GM12864 (cell line): ENCODE data around the gene KRTAP10-9.
"Not testable (repeated sequence)": the region's sequence is repeated elsewhere in the genome, so short reads cannot be mapped to it uniquely, and the experiment has no call there.

Experiments used
- DNase-seq: peaks from one replicate; pipeline ENCODE4 v3.0.0-alpha.2; 2011; ENCODE audit warnings: low read depth
- H3K4me3 ChIP-seq: 2 replicates; pipeline ENCODE4 v1.5.1; 2011; ENCODE audit warnings: mild to moderate bottlenecking, low read depth, low read length, control low read depth
- TF ChIP-seq, protein P1 (sequence below): IDR thresholded peaks from 2 replicates; pipeline ENCODE4 v1.5.1; 2011; ENCODE audit warnings: low read depth, mild to moderate bottlenecking, moderate library complexity, low read length, control low read depth, inconsistent platforms; ENCODE audit errors: missing control alignments

The KRTAP10-9 gene

DNA sequence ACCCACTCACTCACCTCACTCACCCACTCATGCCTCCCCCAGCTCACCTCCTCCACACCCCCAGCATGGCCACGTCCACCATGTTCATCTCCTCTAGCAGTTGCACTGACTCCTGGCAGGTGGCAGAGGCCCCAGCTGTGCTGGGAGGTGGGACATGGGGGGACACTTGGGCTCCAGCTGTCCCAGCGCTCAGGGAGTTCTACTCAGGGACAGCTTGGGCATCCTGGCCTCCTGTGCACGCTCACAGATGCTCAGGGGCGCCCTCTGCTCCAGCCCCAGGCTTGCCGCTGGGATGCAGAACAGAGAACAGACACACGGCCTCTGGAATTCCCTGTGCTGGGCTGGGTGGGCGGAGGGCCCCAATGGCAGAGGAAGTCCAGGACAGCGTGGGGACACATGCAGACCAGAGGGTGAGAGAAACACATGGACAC, 9.8 kb upstream of the KRTAP10-9 start:
- DNase-seq = no peak
- TF ChIP-seq, protein P1, sequence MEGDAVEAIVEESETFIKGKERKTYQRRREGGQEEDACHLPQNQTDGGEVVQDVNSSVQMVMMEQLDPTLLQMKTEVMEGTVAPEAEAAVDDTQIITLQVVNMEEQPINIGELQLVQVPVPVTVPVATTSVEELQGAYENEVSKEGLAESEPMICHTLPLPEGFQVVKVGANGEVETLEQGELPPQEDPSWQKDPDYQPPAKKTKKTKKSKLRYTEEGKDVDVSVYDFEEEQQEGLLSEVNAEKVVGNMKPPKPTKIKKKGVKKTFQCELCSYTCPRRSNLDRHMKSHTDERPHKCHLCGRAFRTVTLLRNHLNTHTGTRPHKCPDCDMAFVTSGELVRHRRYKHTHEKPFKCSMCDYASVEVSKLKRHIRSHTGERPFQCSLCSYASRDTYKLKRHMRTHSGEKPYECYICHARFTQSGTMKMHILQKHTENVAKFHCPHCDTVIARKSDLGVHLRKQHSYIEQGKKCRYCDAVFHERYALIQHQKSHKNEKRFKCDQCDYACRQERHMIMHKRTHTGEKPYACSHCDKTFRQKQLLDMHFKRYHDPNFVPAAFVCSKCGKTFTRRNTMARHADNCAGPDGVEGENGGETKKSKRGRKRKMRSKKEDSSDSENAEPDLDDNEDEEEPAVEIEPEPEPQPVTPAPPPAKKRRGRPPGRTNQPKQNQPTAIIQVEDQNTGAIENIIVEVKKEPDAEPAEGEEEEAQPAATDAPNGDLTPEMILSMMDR = no peak
- no peak overlapping the region for H3K4me3 ChIP-seq

DNA sequence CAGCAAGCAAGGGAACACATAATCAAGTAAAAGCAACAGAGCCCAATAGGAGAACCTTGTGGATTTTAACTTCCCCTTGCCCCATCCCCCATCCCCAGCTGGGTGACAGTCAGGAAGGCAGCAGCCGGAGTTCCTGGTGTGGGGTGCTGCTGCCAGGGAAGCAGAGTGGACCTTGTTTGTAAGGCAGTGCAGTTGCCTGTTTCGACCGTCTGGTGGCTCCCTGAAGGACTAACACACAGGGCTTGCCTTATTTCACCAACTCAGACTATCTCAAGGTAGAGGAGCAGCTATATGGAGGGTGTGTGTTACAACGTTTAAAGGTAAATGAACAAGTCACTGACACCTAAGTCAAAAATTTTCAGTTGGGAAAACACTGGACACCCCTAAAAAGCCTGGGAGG, 8.4 kb upstream of the KRTAP10-9 start:
- no peak overlapping the region for H3K4me3 ChIP-seq
- TF ChIP-seq, protein P1 = peak; percentile 37
- DNase-seq = no peak

GRCh38 chr21:44618909-44619308, 8.0 kb upstream of the KRTAP10-9 start:
- DNase-seq = no peak
- no peak overlapping the region for H3K4me3 ChIP-seq
- TF ChIP-seq, protein P1 = no peak

DNA sequence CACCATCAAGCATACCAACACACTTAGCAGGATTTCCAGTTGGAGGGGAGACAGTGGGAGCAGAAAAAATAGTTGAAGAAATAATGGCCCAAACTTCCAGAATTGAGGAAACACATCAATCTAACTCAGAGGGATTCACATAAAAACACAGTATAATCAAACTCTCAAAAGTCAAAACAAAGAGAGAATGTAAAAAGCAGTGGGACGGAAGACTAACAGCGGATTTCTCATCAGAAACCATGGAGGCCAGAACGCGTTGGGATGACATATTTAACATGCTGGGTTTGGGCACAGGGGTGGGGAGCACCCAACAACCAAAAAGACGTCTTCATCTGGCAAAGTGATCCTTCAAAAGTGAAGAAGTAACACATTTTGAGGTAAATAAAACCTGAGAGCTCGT, 7.0 kb upstream of the KRTAP10-9 start:
- TF ChIP-seq, protein P1 = no peak
- no peak overlapping the region for H3K4me3 ChIP-seq
- no peak for DNase-seq

GRCh38 chr21:44623575-44623974, 3.3 kb upstream of the KRTAP10-9 start:
- no peak for DNase-seq
- TF ChIP-seq, protein P1 = no peak
- H3K4me3 ChIP-seq = no peak overlapping the region

DNA sequence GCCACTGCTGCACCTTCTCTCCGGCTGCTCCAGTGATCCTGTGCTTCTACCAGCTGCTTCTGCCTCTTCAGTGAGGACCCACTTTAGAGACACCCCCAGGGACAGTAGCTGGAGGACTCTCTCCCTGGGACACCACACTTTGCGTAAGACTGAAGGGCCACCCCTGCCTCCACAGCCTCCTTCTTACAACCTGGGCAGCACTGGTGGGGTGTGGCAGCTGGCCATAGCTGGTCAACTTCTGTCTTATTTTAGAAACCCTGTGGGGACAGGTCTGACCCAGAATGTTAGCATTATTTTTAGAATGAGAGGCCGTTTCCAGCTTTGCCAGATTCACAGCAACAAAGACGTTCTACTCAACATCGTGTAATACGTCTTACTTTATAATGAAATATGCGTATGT, 1.1 kb upstream of the KRTAP10-9 start:
- DNase-seq = no peak
- TF ChIP-seq, protein P1 = no peak
- H3K4me3 ChIP-seq = no peak overlapping the region

GRCh38 chr21:44626262-44626661, 631 bp upstream of the KRTAP10-9 start:
- no peak for DNase-seq
- H3K4me3 ChIP-seq = no peak overlapping the region
- TF ChIP-seq, protein P1 = no peak

DNA sequence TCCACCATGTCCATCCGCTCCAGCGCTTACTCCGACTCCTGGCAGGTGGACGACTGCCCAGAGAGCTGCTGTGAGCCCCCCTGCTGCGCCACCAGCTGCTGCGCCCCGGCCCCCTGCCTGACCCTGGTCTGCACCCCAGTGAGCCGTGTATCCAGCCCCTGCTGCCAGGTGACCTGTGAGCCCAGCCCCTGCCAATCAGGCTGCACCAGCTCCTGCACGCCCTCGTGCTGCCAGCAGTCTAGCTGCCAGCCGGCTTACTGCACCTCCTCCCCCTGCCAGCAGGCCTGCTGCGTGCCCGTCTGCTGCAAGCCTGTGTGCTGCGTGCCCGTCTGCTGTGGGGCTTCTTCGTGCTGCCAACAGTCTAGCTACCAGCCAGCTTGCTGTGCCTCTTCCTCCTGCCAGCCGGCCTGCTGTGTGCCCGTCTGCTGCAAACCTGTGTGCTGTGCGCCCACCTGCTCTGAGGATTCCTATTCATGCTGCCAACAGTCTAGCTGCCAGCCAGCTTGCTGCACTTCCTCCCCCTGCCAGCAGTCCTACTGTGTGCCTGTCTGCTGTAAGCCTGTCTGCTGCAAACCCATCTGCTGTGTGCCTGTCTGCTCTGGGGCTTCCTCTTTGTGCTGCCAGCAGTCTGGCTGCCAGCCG, 409 bp downstream of the KRTAP10-9 start:
- H3K4me3 ChIP-seq, DNase-seq: not testable (repeated sequence)

GRCh38 chr21:44627831-44628233, 939 bp downstream of the KRTAP10-9 start:
- not testable (repeated sequence) for H3K4me3 ChIP-seq, DNase-seq
